ENCODE measurements around the gene ABCG8. TPM values are rescaled to one million over a fixed set of nuclear protein-coding genes. Genes with fewer than 3 reads are reported as not detected.

Gene ABCG8
- total and polyA plus RNA-seq, 2 donors (not counting 3 experiments of a cell fraction or from before 2014, with no cell fraction given), result not detected

GRCh38 chr2:43819491-43820163 lies 19.1 kb upstream of the ABCG8 start:
- no peaks in the 10 kb centered on the region for H3K79me2 ChIP-seq (ENCODE audit: control insufficient read depth, insufficient read depth, low read length)
- ChIA-PET CTCF (interaction anchor here (1.0 kb wide), 1 partner anchor 208 kb away, joined by 6 read pairs; no protein-coding TSS in a partner anchor), POLR2A (no interaction called here)
- no peak overlapping the region for H2AFZ ChIP-seq (ENCODE audit: low read depth, low read length)
- no peak overlapping the region for H3K27ac ChIP-seq (ENCODE audit: insufficient read depth, low read depth, low read length)
- dilution Hi-C loops (cut with MboI; ENCODE audit: extremely low pct_ligation_motif_present, low sequenced_read_pairs), result no loop called here
- no peak overlapping the region for H3K4me2 ChIP-seq (ENCODE audit: insufficient read depth, low read length)
- H3K4me1 ChIP-seq (ENCODE audit: control insufficient read depth, extremely low read depth, insufficient read depth, low read length), result peaks cover 10% of the 10 kb centered on the region
- peaks cover 5 to 7% of the 10 kb centered on the region in 2 experiments for H3K27me3 ChIP-seq (ENCODE audit: control insufficient read depth in 2 of 2, insufficient read depth in 2 of 2, low read length in 2 of 2)
- intact Hi-C loops (cut with micrococcal nuclease), result no loop called here
- no peak for FAIRE-seq
- H3K9me1 ChIP-seq (replicated peaks; ENCODE audit: control insufficient read depth, extremely low read depth, insufficient read depth, low read length), result no peaks in the 10 kb centered on the region
- no TSS peak for BruUV-seq (replicated peaks)
- no peaks in the 10 kb centered on the region for H3K9me3 ChIP-seq (replicated peaks; ENCODE audit: control insufficient read depth, insufficient read depth, low read length)
- H3K9ac ChIP-seq (replicated peaks; ENCODE audit: extremely low read depth, insufficient read depth, low read length), result no peak overlapping the region
- DNase-seq (ENCODE audit: low read depth, low spot score), result no peak
- no peaks in the 10 kb centered on the region for H4K20me1 ChIP-seq (replicated peaks; ENCODE audit: control insufficient read depth, extremely low read depth, insufficient read depth, low read length)
- H3K36me3 ChIP-seq (ENCODE audit: control insufficient read depth in 2 of 2, extremely low read depth in 1 of 2, insufficient read depth in 2 of 2, low read length in 2 of 2), result no peaks in the 10 kb centered on the region
- H3K4me3 ChIP-seq (replicated peaks in 1 of 3; ENCODE audit: insufficient read depth in 1 of 3, low read depth in 1 of 3, low read length in 3 of 3), result no peak overlapping the region
- TF ChIP-seq POLR2A (IDR thresholded peaks at IDR 0.05; ENCODE audit: low read depth, low read length) (no peak), MAX (IDR thresholded peaks at IDR 0.05; ENCODE audit: insufficient read depth, insufficient read length) (no peak), GATA2 (IDR thresholded peaks at IDR 0.05; ENCODE audit: insufficient read depth, insufficient read length, low read depth, low read length) (no peak), MYC (IDR thresholded peaks at IDR 0.05; ENCODE audit: low read depth, low read length) (no peak), FOS (IDR thresholded peaks at IDR 0.05; ENCODE audit: borderline replicate concordance, insufficient read depth, low read length) (no peak), POLR2AphosphoS5 (IDR thresholded peaks at IDR 0.05; ENCODE audit: insufficient read depth, low read depth, low read length) (no peak)
- TF ChIP-seq, protein P1, sequence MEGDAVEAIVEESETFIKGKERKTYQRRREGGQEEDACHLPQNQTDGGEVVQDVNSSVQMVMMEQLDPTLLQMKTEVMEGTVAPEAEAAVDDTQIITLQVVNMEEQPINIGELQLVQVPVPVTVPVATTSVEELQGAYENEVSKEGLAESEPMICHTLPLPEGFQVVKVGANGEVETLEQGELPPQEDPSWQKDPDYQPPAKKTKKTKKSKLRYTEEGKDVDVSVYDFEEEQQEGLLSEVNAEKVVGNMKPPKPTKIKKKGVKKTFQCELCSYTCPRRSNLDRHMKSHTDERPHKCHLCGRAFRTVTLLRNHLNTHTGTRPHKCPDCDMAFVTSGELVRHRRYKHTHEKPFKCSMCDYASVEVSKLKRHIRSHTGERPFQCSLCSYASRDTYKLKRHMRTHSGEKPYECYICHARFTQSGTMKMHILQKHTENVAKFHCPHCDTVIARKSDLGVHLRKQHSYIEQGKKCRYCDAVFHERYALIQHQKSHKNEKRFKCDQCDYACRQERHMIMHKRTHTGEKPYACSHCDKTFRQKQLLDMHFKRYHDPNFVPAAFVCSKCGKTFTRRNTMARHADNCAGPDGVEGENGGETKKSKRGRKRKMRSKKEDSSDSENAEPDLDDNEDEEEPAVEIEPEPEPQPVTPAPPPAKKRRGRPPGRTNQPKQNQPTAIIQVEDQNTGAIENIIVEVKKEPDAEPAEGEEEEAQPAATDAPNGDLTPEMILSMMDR (IDR thresholded peaks at IDR 0.05; ENCODE audit: extremely low read depth in 1 of 2, insufficient read depth in 1 of 2, low read depth in 1 of 2, low read length in 2 of 2), result no peak
